Measurements from ENCODE around the gene MYO5B.
"Not testable (repeated sequence)": the region's sequence is repeated elsewhere in the genome, so short reads cannot be mapped to it uniquely, and the experiment has no call there.

The MYO5B gene

DNA sequence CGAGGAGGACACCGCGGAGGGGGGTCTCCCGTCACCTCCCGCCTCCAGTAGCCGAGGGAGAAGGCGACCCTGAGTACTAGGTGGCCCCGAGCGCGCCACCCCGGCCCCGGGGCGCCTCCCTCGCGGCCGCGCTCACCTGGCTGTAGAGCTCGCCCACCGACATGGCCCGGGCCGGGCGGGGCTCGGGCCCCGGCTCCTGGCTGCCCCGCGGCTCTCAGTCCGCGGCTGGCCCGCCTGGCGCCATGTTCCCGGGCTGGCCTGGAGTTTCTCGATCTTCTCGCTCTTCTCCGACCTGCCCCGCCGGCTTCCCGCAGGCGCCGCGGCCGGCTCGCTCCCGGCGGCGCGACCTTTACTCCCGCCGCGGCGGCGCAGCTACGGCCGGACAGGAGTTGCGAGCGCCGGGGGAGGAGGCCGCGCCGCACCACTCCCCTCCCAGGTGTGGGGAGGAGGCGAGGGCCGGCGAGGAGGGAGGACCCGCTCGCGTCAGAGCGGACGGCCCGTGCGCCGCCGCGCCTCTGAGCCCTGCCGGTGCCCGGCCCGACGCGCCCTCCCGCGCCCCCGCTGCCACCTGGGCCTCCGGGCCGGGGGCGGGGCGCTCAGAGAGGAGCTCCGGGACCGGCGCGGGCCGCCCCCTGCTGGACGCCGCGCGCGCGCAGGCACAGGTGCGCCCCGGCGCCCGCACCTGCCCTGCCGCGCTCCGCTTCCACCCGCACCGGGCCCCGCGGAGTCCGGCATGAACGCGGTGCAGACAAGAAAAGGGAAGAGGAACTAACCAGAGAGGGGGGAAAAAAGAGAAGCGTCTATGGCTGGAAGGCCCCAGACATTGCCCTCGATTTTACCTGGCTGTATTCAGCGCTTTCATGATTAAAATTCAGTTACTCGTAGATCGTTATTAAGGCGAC lies at the start of gene MYO5B:
TSS of gene MYO5B (minus strand) at position 517 of the 902 bp plus-strand sequence. CDS start at position 163, 354 bp downstream.
- no peak for DNase-seq (ENCODE audit: low read depth)

- not testable (repeated sequence) for DNase-seq (ENCODE audit: low read depth)
Measured at GRCh38 chr18:50241768-50242167, 46.8 kb upstream of the MYO5B start.

GRCh38 chr18:50240080-50240563 lies 45.2 kb upstream of the MYO5B start:
- DNase-seq (ENCODE audit: low read depth): no peak

GRCh38 chr18:50232419-50232818 lies 37.5 kb upstream of the MYO5B start:
- no peak for DNase-seq (ENCODE audit: low read depth)

- DNase-seq (ENCODE audit: low read depth): no peak
Measured at GRCh38 chr18:50231621-50232020, 36.7 kb upstream of the MYO5B start.

DNA sequence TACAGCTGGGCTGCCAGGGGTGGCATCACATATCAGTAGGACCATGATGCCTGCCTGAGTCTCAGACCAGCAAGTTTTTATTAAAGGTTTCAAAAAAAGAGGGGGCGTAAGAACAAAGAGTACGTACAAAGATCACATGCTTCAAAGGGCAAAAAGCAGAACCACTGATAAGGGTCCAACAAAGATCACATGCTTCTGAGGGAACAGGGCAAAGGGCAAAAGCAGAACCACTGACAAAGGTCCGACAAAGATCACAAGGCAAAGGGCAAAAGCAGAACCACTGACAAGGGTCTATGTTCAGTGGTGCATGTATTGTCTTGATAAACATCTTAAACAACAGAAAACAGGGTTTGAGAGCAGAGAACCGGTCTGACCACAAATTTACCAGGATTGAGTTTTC lies 25.3 kb upstream of the MYO5B start:
- not testable (repeated sequence) for DNase-seq (ENCODE audit: low read depth)

- DNase-seq (ENCODE audit: low read depth): no peak
Measured at GRCh38 chr18:50218432-50219197, 23.7 kb upstream of the MYO5B start.

DNA sequence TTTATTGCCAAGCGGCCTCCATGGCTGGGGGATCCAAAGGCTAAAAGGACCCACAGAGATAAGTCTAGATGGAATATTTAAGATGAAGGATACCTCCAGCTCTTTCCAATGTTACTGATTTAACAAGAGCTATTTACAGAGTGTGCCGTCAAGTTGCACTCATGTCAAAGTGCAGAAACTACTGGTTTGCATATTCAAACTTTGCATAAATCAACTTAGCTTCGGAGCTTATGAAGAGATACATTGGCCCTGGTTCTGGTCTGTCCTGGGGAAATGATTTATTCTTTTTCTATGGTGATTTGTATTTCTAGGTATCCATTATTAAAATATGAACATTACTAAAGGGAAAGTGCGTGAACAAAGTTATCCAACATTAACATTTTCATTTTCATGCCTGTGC lies 14.4 kb upstream of the MYO5B start:
- DNase-seq (ENCODE audit: low read depth): no peak

DNA sequence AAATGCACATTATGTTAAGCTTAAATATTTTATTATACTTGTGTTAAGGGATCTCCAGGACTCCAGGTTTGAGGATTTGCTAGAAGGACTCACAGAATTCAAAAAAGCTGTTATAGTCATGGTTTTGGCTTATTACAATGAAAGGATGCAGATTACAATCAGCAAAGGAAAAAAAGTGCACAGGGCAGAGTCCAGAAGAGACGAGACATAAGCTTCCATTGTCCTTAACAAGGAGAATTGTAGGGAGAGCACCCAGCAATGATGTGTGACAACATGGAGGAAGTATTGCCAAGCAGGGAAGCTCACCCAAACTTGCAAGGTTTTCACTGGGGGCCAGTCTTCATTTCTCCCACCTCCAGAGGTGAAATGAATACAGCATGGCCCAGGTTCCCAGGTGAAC lies 12.8 kb upstream of the MYO5B start:
- no peak for DNase-seq (ENCODE audit: low read depth)

- DNase-seq (ENCODE audit: low read depth): no peak
Measured at GRCh38 chr18:50203801-50204604, 9.1 kb upstream of the MYO5B start.

GRCh38 chr18:50201476-50202018 lies 6.6 kb upstream of the MYO5B start:
- no peak for DNase-seq (ENCODE audit: low read depth)

DNA sequence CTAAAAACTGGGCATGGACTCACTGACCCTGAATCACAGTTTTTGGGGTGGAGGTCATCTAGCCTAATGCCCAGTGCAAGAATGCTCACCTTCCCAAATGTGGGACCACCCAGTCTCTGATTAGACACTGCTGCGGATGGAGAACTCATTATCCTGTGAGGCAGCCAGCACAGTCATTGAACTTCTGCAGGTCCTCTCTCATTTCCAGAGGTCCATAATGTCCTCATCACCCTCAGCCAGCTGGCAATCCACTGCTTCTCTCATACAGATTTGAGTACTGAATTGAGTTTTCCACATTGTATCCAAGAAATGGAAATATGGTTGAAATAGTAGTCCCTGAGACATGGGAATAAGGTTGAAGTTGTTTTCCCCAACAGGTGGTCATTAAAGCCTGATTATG lies 5.0 kb upstream of the MYO5B start:
- DNase-seq (ENCODE audit: low read depth): no peak

DNA sequence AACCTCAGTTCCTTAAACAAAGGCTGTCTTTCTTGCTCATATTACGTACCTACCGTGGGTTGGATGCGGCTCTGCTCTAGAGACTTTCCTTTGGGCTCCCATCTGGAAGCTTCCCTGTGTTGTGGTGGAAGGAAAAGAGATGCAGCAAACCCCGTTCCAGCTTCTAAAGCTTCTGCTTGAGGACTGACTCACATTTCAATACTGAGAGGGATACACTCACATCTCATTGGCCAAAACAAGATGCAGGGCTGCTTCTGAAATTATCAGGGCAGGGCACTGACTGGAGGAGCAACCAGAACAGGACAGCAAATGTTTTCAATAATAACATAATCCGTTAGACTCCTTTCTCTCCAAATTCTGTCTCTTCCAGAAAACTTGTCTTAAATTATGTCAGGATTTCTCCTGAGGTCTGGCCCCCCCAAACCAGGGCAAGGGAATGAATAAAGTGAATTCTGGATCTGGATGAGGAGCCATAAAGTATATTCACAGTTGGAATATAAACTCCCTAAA lies 4.5 kb upstream of the MYO5B start:
- no peak for DNase-seq (ENCODE audit: low read depth)

GRCh38 chr18:50196261-50196660 lies 1.3 kb upstream of the MYO5B start:
- no peak for DNase-seq (ENCODE audit: low read depth)

DNA sequence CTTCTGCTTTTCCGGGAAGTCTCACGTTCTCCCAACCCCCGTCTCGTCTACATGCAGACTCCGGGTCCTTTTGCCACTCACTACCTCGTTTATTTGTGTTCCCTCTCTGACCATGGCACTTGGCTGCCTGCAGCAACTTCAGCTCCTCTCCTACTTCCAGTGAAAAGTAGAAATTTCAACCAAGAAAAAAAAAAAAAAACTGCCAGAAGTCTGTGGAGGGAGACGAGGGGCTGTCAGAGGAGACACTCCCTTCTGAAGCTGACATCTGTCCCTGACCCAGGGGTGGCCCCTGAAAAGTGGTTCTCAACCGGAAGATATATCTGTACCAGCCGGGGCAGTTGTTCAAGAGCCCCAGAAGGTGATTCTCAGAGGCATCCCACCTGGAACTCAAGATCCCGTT lies 742 bp upstream of the MYO5B start:
- no peak for DNase-seq (ENCODE audit: low read depth)

- no peak for DNase-seq (ENCODE audit: low read depth)
Measured at GRCh38 chr18:50193796-50194630, 934 bp downstream of the MYO5B start.

DNA sequence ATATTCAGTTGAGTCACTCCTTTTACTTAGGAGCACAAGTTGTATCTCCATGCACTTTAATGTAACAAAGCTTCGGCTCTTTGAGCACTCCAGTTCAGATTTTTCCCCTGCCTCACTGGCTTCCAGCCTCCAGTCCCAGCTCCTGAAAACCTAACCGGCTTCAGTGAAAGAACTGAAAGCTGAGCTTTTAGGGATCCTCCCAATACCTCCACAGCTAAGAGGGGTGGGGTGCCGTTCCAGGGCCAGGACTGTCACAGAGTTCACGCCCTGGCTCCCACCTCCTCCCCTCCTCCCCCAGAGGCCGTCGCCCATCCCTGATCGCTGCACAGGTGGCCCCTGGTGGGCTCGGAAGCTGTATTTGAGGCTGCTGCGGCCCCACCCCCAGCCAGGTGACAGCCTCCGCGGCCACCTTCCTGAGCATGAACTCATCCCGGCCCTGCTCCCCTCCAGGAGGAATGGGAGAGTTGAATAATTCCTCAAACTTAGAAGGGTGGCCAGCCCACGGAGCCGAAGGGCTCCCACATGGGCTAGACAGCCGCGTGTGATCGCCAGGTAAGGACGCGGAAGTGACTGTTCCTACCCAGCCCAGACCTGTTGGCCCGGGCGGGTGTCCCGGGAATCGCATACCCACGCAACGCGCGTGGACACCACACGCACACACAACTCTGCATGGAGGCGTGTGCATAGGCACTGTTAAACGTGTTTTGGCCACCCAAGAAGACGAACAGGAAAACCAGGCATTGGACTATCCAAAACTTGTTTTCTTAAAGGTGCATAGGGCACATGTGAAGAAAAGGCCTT lies 1.8 kb downstream of the MYO5B start:
- no peak for DNase-seq (ENCODE audit: low read depth)

GRCh38 chr18:50190926-50191325 lies 4.0 kb downstream of the MYO5B start:
- no peak for DNase-seq (ENCODE audit: low read depth)

DNA sequence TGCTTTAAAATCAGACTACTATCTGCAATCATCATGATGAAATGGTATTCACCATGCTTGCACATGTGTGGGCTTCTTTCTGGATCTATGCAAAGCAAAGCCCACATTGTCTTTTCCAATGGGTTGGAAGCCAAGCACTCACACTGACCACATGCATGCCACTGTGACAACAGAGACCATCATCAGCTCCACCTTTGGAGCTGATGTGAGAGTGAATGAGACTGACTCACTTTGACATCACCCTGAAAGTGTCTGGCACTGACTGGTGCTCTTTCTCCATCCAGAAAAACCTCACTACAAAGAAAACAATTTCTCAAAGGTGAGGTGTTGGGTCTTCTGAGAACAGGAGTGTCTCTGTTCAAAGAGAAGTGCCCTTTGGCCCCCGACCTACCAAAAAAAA lies 4.7 kb downstream of the MYO5B start:
- no peak for DNase-seq (ENCODE audit: low read depth)

DNA sequence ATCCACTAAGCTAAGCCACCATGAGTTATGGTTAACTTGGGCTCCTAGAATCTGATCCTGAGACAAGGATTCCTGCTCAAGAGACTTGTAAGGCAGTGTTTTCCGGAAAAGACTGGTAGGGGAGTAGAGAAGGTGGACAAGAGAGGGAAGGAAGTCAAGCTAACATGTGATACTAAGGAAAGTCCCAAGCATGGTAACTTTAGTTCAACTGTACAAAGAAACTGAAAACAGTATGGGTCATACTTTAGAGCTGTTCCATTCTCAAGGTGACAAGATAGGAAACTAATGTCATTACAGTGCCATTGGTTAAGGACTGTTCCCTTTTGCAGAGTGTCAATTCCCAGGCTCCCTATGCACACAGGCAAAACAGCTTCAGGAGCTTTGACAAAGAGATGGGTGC lies 5.8 kb downstream of the MYO5B start:
- DNase-seq (ENCODE audit: low read depth): no peak

Measured in stimulated activated CD8-positive, alpha-beta memory T cell treated with anti-CD3 and anti-CD28 coated beads, Interleukin-15, amount 100 ng/mL, for 1 hour (primary cell).